Memory B cell (primary cell): ENCODE data around the gene PCDHGB4.
A peak's percentile ranks its signal among the peaks of the same experiment; 100 is the strongest.
"Not testable (repeated sequence)": the region's sequence is repeated elsewhere in the genome, so short reads cannot be mapped to it uniquely, and the experiment has no call there.

ENCODE experiments used
- ATAC-seq: fragments of 150-1000 bp; cut with Tn5 transposase; 2 replicates; pipeline ENCODE4 v1.10.0; 2021; ENCODE audit warnings: low read depth, mild to moderate bottlenecking, moderate library complexity
- DNase-seq, 2 donors: peaks; one replicate each; pipeline ENCODE4 v3.0.0; 2022; ENCODE audit warnings: low spot score in 2 of 2
- H3K27ac Mint-ChIP-seq: one replicate; pipeline ENCODE4 v1.8.0; 2022; ENCODE audit warnings: mild to moderate bottlenecking, moderate library complexity, mixed read lengths
- H3K27me3 Mint-ChIP-seq: one replicate; pipeline ENCODE4 v1.8.0; 2022; ENCODE audit warnings: mixed read lengths
- H3K36me3 Mint-ChIP-seq: one replicate; pipeline ENCODE4 v1.8.0; 2022; ENCODE audit warnings: mild to moderate bottlenecking, mixed read lengths
- H3K4me1 Mint-ChIP-seq: one replicate; pipeline ENCODE4 v1.8.0; 2022; ENCODE audit warnings: mixed read lengths
- H3K4me3 Mint-ChIP-seq: one replicate; pipeline ENCODE4 v1.8.0; 2022; ENCODE audit warnings: mild to moderate bottlenecking, moderate library complexity, mixed read lengths
- H3K9me3 Mint-ChIP-seq: one replicate; pipeline ENCODE4 v1.8.0; 2022; ENCODE audit warnings: mixed read lengths

Gene PCDHGB4

DNA sequence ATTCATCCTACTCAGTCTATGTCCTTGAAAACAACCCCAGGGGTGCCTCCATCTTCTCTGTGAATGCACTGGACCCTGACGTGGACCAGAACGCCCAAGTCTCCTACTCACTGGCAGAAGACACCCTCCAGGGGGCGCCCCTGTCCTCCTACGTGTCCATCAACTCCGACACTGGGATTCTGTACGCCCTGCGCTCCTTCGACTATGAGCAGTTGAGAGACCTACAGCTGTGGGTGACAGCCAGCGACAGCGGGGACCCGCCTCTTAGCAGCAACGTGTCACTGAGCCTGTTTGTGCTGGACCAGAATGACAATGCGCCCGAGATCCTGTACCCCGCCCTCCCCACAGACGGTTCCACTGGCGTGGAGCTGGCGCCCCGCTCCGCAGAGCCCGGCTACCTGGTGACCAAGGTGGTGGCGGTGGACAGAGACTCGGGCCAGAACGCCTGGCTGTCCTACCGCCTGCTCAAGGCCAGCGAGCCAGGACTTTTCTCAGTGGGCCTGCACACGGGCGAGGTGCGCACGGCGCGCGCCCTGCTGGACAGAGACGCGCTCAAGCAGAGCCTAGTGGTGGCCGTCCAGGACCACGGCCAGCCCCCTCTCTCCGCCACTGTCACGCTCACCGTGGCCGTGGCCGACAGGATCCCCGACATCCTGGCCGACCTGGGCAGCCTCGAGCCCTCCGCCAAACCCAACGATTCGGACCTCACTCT lies 11.9 kb upstream of the PCDHGB4 start:
- H3K27me3 Mint-ChIP-seq: peaks cover 11% of the 10 kb centered on the region
- not testable (repeated sequence) for H3K27ac Mint-ChIP-seq, H3K36me3 Mint-ChIP-seq, ATAC-seq, H3K4me1 Mint-ChIP-seq, H3K4me3 Mint-ChIP-seq, DNase-seq, H3K9me3 Mint-ChIP-seq

DNA sequence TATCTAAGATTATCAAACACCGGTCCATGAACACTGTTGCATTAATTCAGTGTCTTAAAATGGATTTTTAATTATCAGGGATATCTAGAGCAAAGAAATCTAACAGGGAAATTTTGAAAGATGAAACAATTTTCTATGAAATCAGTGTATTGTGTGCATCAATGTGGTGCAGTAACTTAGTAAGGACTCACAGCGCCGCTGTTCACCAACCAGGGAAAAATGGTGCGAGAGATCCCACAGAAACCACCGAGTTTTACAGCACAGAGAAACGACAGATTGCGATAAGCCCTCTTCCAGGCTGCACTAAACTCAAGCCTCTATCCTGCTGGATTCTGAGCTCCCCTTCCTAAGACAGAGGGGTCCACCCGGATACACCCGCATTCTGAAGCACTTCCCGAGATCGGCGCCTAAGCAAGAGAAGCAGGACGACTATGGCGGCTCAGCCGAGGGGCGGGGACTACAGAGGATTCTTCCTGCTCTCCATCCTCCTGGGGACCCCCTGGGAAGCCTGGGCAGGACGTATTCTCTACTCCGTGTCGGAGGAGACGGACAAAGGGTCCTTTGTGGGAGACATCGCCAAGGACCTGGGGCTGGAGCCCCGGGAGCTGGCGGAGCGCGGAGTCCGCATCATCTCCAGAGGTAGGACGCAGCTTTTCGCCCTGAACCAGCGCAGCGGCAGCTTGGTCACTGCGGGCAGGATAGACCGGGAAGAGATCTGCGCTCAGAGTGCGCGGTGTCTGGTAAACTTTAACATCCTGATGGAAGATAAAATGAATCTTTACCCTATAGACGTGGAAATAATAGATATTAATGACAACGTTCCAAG lies 4.8 kb upstream of the PCDHGB4 start, which contains the start of gene PCDHGA7:
PCDHGA7 (plus strand) TSS at position 274 of the 826 bp plus-strand sequence; CDS start at position 432, 158 bp downstream.
- peaks cover 21% of the 10 kb centered on the region for H3K27me3 Mint-ChIP-seq
- H3K36me3 Mint-ChIP-seq: peaks cover 3% of the 10 kb centered on the region
- ATAC-seq (no peak), DNase-seq (peak in 1 of 2 donors; percentile 9)
- no peak within 1 kb of the TSS for H3K27ac Mint-ChIP-seq
- no peaks in the 10 kb centered on the region for H3K4me1 Mint-ChIP-seq
- peaks cover 7% of the 10 kb centered on the region for H3K9me3 Mint-ChIP-seq
- peak within 1 kb of the TSS; percentile 78 for H3K4me3 Mint-ChIP-seq

DNA sequence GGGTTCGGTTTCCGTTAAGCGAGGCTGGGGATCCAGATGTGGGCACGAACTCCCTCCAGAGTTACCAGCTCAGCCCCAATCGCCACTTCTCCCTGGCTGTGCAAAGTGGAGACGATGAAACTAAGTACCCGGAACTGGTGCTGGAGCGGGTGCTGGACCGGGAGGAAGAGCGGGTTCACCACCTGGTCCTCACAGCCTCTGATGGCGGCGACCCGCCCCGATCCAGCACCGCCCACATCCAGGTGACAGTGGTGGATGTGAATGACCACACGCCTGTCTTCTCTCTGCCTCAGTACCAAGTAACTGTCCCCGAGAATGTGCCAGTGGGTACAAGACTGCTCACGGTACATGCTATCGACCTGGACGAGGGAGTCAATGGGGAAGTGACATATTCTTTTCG lies 4.2 kb upstream of the PCDHGB4 start:
- ATAC-seq: no peak
- H3K4me3 Mint-ChIP-seq: no peak overlapping the region
- H3K9me3 Mint-ChIP-seq: peaks cover 7% of the 10 kb centered on the region
- no peaks in the 10 kb centered on the region for H3K4me1 Mint-ChIP-seq
- H3K36me3 Mint-ChIP-seq: peaks cover 3% of the 10 kb centered on the region
- no peak overlapping the region for H3K27ac Mint-ChIP-seq
- no peak for DNase-seq
- H3K27me3 Mint-ChIP-seq: peaks cover 21% of the 10 kb centered on the region

DNA sequence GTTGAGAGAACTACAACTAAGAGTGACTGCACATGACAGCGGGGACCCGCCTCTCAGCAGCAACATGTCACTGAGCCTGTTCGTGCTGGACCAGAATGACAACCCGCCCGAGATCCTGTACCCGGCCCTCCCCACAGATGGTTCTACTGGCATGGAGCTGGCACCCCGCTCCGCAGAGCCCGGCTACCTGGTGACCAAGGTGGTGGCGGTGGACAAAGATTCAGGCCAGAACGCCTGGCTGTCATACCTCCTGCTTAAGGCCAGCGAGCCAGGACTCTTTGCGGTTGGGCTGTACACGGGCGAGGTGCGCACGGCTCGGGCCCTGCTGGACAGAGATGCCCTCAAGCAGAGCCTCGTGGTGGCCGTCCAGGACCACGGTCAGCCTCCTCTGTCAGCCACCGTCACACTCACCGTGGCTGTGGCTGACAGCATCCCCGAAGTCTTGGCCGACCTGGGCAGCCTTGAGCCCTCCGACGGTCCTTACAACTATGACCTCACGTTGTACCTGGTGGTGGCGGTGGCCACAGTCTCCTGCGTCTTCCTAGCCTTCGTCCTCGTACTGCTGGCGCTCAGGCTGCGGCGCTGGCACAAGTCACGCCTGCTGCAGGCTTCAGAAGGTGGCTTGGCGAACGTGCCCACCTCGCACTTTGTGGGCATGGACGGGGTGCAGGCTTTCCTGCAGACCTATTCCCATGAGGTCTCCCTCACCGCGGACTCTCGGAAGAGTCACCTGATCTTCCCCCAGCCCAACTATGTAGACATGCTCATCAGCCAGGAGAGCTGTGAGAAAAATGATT lies 2.8 kb upstream of the PCDHGB4 start:
- Mint-ChIP-seq H3K27me3 (peaks cover 21% of the 10 kb centered on the region), H3K9me3 (peaks cover 6% of the 10 kb centered on the region)
- ATAC-seq: no peak

DNA sequence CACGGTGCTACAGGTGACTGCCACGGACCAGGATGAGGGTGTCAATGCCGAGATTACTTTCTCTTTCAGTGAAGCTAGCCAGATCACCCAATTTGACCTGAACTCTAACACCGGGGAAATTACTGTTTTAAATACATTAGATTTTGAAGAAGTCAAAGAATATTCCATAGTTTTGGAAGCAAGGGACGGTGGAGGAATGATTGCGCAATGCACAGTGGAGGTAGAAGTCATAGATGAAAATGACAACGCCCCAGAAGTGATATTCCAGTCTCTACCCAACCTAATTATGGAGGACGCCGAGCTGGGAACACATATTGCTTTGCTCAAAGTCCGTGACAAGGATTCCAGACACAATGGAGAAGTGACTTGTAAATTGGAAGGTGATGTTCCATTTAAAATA lies 1.2 kb downstream of the PCDHGB4 start:
- no peak for ATAC-seq
- no peak for DNase-seq
- H3K27ac Mint-ChIP-seq: no peak overlapping the region
- no peak overlapping the region for H3K4me3 Mint-ChIP-seq
- H3K27me3 Mint-ChIP-seq: peaks cover 18% of the 10 kb centered on the region
- peaks cover 2% of the 10 kb centered on the region for H3K4me1 Mint-ChIP-seq
- peaks cover 5% of the 10 kb centered on the region for H3K36me3 Mint-ChIP-seq
- H3K9me3 Mint-ChIP-seq: peaks cover 4% of the 10 kb centered on the region

More for the DNA sequence above, 2.8 kb upstream of the PCDHGB4 start:
- no peak overlapping the region for H3K27ac Mint-ChIP-seq
- H3K4me1 Mint-ChIP-seq: no peaks in the 10 kb centered on the region
- no peak overlapping the region for H3K4me3 Mint-ChIP-seq
- H3K36me3 Mint-ChIP-seq: no peaks in the 10 kb centered on the region
- DNase-seq: no peak

DNA sequence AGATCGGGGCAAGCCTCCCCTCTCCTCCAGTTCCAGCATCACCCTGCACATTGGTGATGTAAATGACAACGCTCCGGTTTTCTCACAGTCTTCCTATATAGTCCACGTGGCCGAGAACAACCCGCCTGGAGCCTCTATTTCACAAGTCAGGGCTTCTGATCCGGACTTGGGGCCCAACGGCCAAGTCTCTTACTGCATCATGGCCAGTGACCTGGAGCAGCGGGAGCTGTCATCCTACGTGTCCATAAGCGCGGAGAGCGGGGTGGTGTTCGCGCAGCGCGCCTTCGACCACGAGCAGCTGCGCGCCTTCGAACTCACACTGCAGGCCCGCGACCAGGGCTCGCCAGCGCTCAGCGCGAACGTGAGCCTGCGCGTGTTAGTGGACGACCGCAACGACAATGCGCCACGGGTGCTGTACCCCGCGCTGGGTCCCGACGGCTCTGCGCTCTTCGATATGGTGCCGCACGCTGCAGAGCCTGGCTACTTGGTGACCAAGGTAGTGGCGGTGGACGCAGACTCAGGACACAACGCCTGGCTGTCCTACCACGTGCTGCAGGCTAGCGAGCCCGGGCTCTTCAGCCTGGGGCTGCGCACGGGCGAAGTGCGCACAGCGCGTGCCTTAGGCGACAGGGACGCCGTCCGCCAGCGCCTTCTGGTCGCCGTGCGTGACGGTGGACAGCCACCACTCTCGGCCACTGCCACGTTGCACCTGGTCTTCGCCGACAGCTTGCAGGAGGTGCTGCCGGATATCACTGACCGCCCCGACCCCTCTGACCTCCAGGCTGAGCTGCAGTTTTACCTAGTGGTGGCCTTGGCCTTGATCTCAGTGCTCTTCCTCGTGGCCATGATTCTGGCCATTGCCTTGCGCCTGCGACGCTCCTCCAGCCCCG lies 1.9 kb downstream of the PCDHGB4 start:
- DNase-seq (no peak), ATAC-seq (no peak)
- H3K27me3 Mint-ChIP-seq: peaks cover 21% of the 10 kb centered on the region
- H3K27ac Mint-ChIP-seq: no peak overlapping the region
- H3K4me1 Mint-ChIP-seq: peaks cover 2% of the 10 kb centered on the region
- peaks cover 8% of the 10 kb centered on the region for H3K9me3 Mint-ChIP-seq
- H3K4me3 Mint-ChIP-seq: no peak overlapping the region
- H3K36me3 Mint-ChIP-seq: peaks cover 5% of the 10 kb centered on the region

DNA sequence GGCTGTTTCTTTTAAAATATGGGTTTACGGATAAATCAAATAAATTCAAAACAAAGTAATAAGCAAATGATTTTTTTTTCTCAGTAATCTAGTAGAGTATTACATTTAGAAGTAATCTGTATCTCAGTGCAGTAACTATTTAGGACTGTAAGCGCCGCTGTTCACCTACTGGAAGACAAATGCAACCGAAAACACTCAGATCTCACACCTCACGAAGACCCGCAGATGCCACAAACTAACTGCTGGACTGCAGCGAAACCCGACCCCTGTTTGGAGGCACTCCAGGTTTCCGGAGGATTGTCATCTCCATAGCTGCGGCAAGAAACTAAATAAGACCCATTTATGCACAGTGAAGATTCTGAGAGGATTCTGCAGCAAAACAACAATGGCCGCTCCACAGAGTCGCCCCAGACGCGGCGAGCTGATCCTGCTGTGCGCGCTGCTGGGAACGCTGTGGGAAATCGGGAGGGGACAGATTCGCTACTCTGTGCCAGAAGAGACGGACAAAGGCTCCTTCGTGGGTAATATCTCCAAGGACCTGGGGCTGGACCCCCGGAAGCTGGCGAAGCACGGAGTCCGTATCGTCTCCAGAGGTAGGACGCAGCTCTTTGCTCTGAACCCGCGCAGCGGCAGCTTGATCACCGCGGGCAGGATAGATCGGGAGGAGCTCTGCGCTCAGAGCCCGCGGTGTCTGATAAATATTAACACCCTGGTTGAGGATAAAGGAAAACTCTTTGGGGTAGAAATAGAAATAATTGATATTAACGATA lies 5.1 kb downstream of the PCDHGB4 start, which contains the start of gene PCDHGA8:
PCDHGA8 (plus strand) TSS at position 205 of the 770 bp plus-strand sequence; CDS start at position 386, 181 bp downstream.
- H3K27me3 Mint-ChIP-seq: peaks cover 21% of the 10 kb centered on the region
- no peak for ATAC-seq
- H3K4me3 Mint-ChIP-seq: no peak within 1 kb of the TSS
- no peak within 1 kb of the TSS for H3K27ac Mint-ChIP-seq
- H3K9me3 Mint-ChIP-seq: peaks cover 8% of the 10 kb centered on the region
- DNase-seq: no peak
- H3K36me3 Mint-ChIP-seq: peaks cover 5% of the 10 kb centered on the region
- H3K4me1 Mint-ChIP-seq: peaks cover 2% of the 10 kb centered on the region

DNA sequence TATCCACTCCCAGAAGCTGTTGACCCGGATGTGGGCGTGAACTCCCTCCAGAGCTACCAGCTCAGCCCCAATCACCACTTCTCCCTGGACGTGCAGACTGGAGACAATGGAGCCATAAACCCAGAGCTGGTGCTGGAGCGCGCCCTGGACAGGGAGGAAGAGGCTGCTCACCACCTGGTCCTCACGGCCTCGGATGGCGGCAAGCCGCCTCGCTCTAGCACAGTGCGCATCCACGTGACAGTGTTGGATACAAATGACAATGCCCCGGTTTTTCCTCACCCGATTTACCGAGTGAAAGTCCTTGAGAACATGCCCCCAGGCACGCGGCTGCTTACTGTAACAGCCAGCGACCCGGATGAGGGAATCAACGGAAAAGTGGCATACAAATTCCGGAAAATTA lies 5.8 kb downstream of the PCDHGB4 start:
- ATAC-seq: no peak
- Mint-ChIP-seq H3K9me3 (peaks cover 8% of the 10 kb centered on the region), H3K27me3 (peaks cover 21% of the 10 kb centered on the region), H3K36me3 (peaks cover 5% of the 10 kb centered on the region), H3K4me1 (peaks cover 2% of the 10 kb centered on the region), H3K4me3 (no peak overlapping the region), H3K27ac (no peak overlapping the region)
- DNase-seq: no peak

DNA sequence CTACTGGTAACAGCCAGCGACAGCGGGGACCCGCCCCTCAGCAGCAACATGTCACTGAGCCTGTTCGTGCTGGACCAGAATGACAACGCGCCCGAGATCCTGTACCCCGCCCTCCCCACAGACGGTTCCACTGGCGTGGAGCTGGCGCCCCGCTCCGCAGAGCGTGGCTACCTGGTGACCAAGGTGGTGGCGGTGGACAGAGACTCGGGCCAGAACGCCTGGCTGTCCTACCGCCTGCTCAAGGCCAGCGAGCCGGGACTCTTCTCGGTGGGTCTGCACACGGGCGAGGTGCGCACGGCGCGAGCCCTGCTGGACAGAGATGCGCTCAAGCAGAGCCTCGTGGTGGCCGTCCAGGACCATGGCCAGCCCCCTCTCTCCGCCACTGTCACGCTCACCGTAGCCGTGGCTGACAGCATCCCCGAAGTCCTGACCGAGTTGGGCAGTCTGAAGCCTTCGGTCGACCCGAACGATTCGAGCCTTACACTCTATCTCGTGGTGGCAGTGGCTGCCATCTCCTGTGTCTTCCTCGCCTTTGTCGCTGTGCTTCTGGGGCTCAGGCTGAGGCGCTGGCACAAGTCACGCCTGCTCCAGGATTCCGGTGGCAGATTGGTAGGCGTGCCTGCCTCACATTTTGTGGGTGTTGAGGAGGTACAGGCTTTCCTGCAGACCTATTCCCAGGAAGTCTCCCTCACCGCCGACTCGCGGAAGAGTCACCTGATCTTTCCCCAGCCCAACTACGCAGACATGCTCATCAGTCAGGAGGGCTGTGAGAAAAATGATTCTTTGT lies 7.1 kb downstream of the PCDHGB4 start:
- H3K9me3 Mint-ChIP-seq, H3K27ac Mint-ChIP-seq, H3K4me1 Mint-ChIP-seq, DNase-seq, ATAC-seq, H3K36me3 Mint-ChIP-seq, H3K4me3 Mint-ChIP-seq: not testable (repeated sequence)
- H3K27me3 Mint-ChIP-seq: peaks cover 18% of the 10 kb centered on the region

DNA sequence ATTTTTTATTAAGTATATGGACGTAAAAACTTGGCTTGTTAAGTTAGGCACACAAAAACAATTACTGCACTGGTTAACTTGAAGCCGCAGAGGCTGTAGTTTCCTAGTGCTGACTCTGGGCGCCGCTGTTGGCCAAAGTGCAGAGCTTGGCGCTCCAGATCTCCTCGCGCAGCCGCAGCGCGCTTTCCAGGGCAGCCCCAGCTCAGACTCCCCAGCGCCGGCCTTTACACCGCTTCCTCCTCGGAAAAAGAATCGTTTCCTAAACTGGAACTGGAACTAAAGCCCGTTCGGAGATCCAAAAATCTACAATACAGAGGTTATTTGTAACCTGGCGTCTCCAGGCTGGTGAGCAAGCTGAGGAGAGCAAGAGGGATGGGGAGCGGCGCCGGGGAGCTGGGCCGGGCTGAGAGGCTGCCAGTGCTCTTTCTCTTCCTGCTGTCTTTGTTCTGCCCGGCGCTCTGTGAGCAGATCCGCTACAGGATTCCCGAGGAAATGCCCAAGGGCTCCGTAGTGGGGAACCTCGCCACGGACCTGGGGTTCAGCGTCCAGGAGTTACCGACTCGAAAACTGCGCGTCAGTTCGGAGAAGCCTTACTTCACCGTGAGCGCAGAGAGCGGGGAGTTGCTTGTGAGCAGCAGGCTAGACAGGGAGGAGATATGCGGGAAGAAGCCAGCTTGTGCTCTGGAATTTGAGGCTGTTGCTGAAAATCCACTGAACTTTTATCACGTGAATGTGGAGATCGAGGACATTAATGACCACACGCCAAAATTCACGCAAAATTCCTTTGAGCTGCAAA lies 10.5 kb downstream of the PCDHGB4 start, which contains the start of gene PCDHGB5:
PCDHGB5 (plus strand) TSS at position 192 of the 796 bp plus-strand sequence; CDS start at position 373, 181 bp downstream.
- H3K27me3 Mint-ChIP-seq: peaks cover 18% of the 10 kb centered on the region
- DNase-seq: peak in 1 of 2 donors; percentile 33
- not testable (repeated sequence) for H3K9me3 Mint-ChIP-seq, H3K4me1 Mint-ChIP-seq, H3K27ac Mint-ChIP-seq, H3K36me3 Mint-ChIP-seq
- ATAC-seq: peak; percentile 77
- peak within 1 kb of the TSS; percentile 68 for H3K4me3 Mint-ChIP-seq

DNA sequence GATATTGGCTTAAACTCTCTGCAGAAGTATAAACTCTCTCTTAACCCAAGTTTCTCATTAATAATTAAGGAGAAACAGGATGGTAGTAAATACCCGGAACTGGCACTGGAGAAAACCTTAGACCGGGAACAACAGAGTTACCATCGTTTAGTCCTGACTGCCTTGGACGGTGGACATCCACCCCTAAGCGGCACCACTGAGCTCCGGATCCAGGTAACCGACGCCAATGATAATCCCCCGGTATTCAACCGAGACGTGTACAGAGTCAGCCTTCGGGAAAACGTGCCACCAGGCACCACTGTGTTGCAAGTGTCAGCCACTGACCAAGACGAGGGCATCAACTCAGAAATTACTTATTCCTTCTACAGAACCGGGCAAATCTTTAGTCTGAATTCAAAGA lies 11.1 kb downstream of the PCDHGB4 start:
- H3K27ac Mint-ChIP-seq: no peak overlapping the region

More for the DNA sequence above, 11.1 kb downstream of the PCDHGB4 start:
- Mint-ChIP-seq H3K36me3 (peaks cover 4% of the 10 kb centered on the region), H3K4me1 (no peaks in the 10 kb centered on the region), H3K9me3 (peaks cover 9% of the 10 kb centered on the region), H3K27me3 (peaks cover 18% of the 10 kb centered on the region), H3K4me3 (no peak overlapping the region)
- ATAC-seq (no peak), DNase-seq (no peak)
